GM12878 (cell line): ENCODE measurements around the gene CNGB1. TPM values are rescaled to one million over a fixed set of nuclear protein-coding genes. Genes with fewer than 3 reads are reported as not detected.

Experiments
- ATAC-seq: fragments of 200-7000 bp; cut with Tn5 transposase; 3 replicates; pipeline ENCODE4 v1.9.1; 2020; ENCODE audit warnings: mild to moderate bottlenecking, moderate library complexity
- BruUV-seq: library from RNA; stranded (reverse); fragments of 400-500 nt; replicated peaks from 2 replicates; lab custom pipeline; 2021; lab: Mats Ljungman, UMichigan
- CTCF ChIA-PET: fragments of 300-600 bp; sonication (Branson Sonifier 250); formaldehyde crosslinking; extraction: SDS; loops from one replicate; lab custom pipeline; 2021; ENCODE audit warnings: inconsistent platforms; lab: Yijun Ruan, JAX
- POLR2A ChIA-PET: fragments of 350-600 bp; formaldehyde crosslinking; extraction: SDS; loops from one replicate; lab custom pipeline; 2021; ENCODE audit warnings: inconsistent platforms; lab: Charles Lee
- RAD21 ChIA-PET: fragments of 300-600 bp; sonication (Branson Sonifier 250); formaldehyde crosslinking; loops from one replicate; lab custom pipeline; 2023; ENCODE audit warnings: antibody characterized with exemption; ENCODE audit not compliant: unreplicated experiment; lab: Charles Lee
- SMC1A ChIA-PET: fragments of 300-600 bp; sonication (Branson Sonifier 250); formaldehyde crosslinking; loops from one replicate; lab custom pipeline; 2023; ENCODE audit not compliant: unreplicated experiment, uncharacterized antibody; lab: Charles Lee
- DNase-seq: peaks from one replicate; pipeline ENCODE4 v3.0.0-alpha.2; 2011; ENCODE audit warnings: low read depth, low spot score
- FAIRE-seq: peaks from 3 replicates; lab custom pipeline; 2011; peaks lifted over from hg19 to GRCh38; lab: Jason Lieb, UNC
- H2AFZ ChIP-seq: 2 replicates; pipeline ENCODE4 v1.6.0; 2011; ENCODE audit warnings: low read depth, low read length, control low read depth; ENCODE audit not compliant: control insufficient read depth
- H3K27ac ChIP-seq: 2 replicates; pipeline ENCODE4 v1.5.1; 2011; ENCODE audit warnings: control low read depth; ENCODE audit not compliant: control insufficient read depth, insufficient read depth
- H3K27me3 ChIP-seq, 2 experiments: replicated peaks in 1 of 2; 2 replicates each; pipeline versions ENCODE4 v1.6.0 to v1.6.1; 2011; ENCODE audit warnings: low read length in 1 of 2; ENCODE audit not compliant: control insufficient read depth in 2 of 2, insufficient read depth in 2 of 2
- H3K36me3 ChIP-seq, 2 experiments: 2 replicates each; pipeline ENCODE4 v1.5.1; 2011; ENCODE audit warnings: low read length in 1 of 2; ENCODE audit not compliant: control insufficient read depth in 2 of 2, insufficient read depth in 2 of 2
- H3K4me1 ChIP-seq: 2 replicates; pipeline ENCODE4 v1.6.1; 2011; ENCODE audit warnings: mild to moderate bottlenecking, low read length, moderate library complexity, mixed read lengths; ENCODE audit not compliant: control insufficient read depth, insufficient read depth
- H3K4me2 ChIP-seq: 2 replicates; pipeline ENCODE4 v1.6.0; 2011; ENCODE audit warnings: control low read depth; ENCODE audit not compliant: control insufficient read depth, insufficient read depth
- H3K4me3 ChIP-seq: fragments of 200-600 bp; sonication (generic); 2 replicates; pipeline ENCODE4 v1.5.1; 2016
- H3K79me2 ChIP-seq: 2 replicates; pipeline ENCODE4 v1.6.0; 2011; ENCODE audit warnings: low read length; ENCODE audit not compliant: control insufficient read depth, insufficient read depth
- H3K9ac ChIP-seq: 2 replicates; pipeline ENCODE4 v1.8.0; 2011; ENCODE audit warnings: low read length, control low read depth, mixed read lengths; ENCODE audit not compliant: control insufficient read depth, insufficient read depth
- H3K9me3 ChIP-seq: replicated peaks from 3 replicates; pipeline ENCODE4 v1.5.1; 2011; ENCODE audit warnings: mild to moderate bottlenecking, low read length; ENCODE audit not compliant: control insufficient read depth, insufficient read depth
- H4K20me1 ChIP-seq: 2 replicates; pipeline ENCODE4 v1.6.0; 2011; ENCODE audit not compliant: control insufficient read depth, insufficient read depth
- CREM ChIP-seq: IDR thresholded peaks from 2 replicates; pipeline ENCODE4 v1.6.1; 2014; ENCODE audit warnings: antibody characterized with exemption, low read depth
- ESRRA ChIP-seq: IDR thresholded peaks from 2 replicates; pipeline ENCODE4 v1.6.1; 2012; ENCODE audit warnings: mild to moderate bottlenecking, low read length, improper control_type of control experiment
- FOXK2 ChIP-seq: fragments of 450-650 bp; IDR thresholded peaks from 2 replicates; pipeline ENCODE4 v1.6.1; 2017; ENCODE audit warnings: mild to moderate bottlenecking, moderate library complexity
- HDGF ChIP-seq: fragments of 450-650 bp; IDR thresholded peaks from 2 replicates; pipeline ENCODE4 v1.6.1; 2016; ENCODE audit warnings: antibody characterized with exemption
- HSF1 ChIP-seq: fragments of 150-350 bp; IDR thresholded peaks from 2 replicates; pipeline ENCODE4 v1.6.1; 2014; ENCODE audit warnings: mild to moderate bottlenecking, low read depth, low read length
- NKRF ChIP-seq: fragments of 450-650 bp; conservative IDR thresholded peaks from 2 replicates; pipeline ENCODE4 v1.6.1; 2017; ENCODE audit warnings: mild to moderate bottlenecking, moderate library complexity
- NRF1 ChIP-seq: conservative IDR thresholded peaks from 2 replicates; pipeline ENCODE4 v1.6.1; 2011; ENCODE audit warnings: mild to moderate bottlenecking, low read depth, low read length, improper control_type of control experiment
- POLR2A ChIP-seq: IDR thresholded peaks from 2 replicates; pipeline ENCODE4 v1.6.1; 2011; ENCODE audit warnings: low read depth, mild to moderate bottlenecking, low read length
- RFX5 ChIP-seq: IDR thresholded peaks from 2 replicates; pipeline ENCODE4 v1.6.1; 2011; ENCODE audit warnings: low read depth, low read length, improper control_type of control experiment
- SIN3A ChIP-seq: IDR thresholded peaks from 2 replicates; pipeline ENCODE4 v1.6.1; 2012; ENCODE audit warnings: low read depth, low read length, improper control_type of control experiment
- TBL1XR1 ChIP-seq: IDR thresholded peaks from 2 replicates; pipeline ENCODE4 v1.6.1; 2012; ENCODE audit warnings: low read depth, low read length, improper control_type of control experiment
- YBX1 ChIP-seq: fragments of 450-650 bp; IDR thresholded peaks from 2 replicates; pipeline ENCODE4 v1.6.1; 2016; ENCODE audit warnings: antibody characterized with exemption
- ZBTB33 ChIP-seq: fragments of 450-650 bp; IDR thresholded peaks from 2 replicates; pipeline ENCODE4 v1.6.1; 2017; ENCODE audit warnings: mild to moderate bottlenecking
- ZBTB40 ChIP-seq: fragments of 450-650 bp; IDR thresholded peaks from 2 replicates; pipeline ENCODE4 v1.6.1; 2016; ENCODE audit warnings: mild to moderate bottlenecking, moderate library complexity, borderline replicate concordance
- WGBS: methylation state at CpG from one replicate; pipeline ENCODE4 v1.1.6; 2016; ENCODE audit warnings: low lambda C conversion rate; ENCODE audit not compliant: insufficient replicate concordance, insufficient coverage; ENCODE audit errors: missing lambda C conversion rate; 5-methylcytosine and 5-hydroxymethylcytosine counted together
- in situ Hi-C: fragments of 300-500 bp; cut with MboI; formaldehyde crosslinking; loops from 9 replicates; pipeline ENCODE4 v1.14.3; 2018; ENCODE audit warnings: mixed read lengths
- intact Hi-C: fragments of 100-400 bp; cut with micrococcal nuclease; formaldehyde crosslinking; loops from one replicate; pipeline ENCODE4 v1.14.2; 2022; ENCODE audit not compliant: unreplicated experiment
- polyA plus RNA-seq, 11 experiments: library from polyadenylated mRNA; depleted of rRNA in 4 of 11; unstranded in 6 of 11; stranded (reverse) in 5 of 11; fragments of >200 nt; fragmentation: Nextera tagmentation in 4 of 11; fragmentation: Illumina TruSeq in 1 of 11; extraction: Ambion mirVana in 4 of 11; extraction: Trizol in 1 of 11; gene quantifications; 1 replicate in 1 of 11; 2 replicates in 10 of 11; pipeline versions ENCODE4 v1.2.1 to v1.2.3, GENCODE V29; 2011 to 2016; ENCODE audit warnings: inconsistent platforms in 2 of 11, missing spikeins in 2 of 11, low read depth in 1 of 11
- total RNA-seq, 4 experiments: library from RNA; depleted of rRNA in 3 of 4; stranded (reverse); fragments of >200 nt in 3 of 4; fragmentation: Illumina TruSeq in 1 of 4; extraction: Trizol in 1 of 4; gene quantifications; 2 replicates each; pipeline versions ENCODE4 v1.2.1 to v1.2.3, GENCODE V29; 2013 to 2021

CNGB1 gene
- total and polyA plus RNA-seq, 10 of the 15 experiments (the other 5 are each of a cell fraction or from before 2014, with no cell fraction given), result 0.03 TPM; not detected in 9

GRCh38 chr16:57998486-57998885 is 27.6 kb upstream of the CNGB1 start:
- H3K9me3 ChIP-seq, result no peaks in the 10 kb centered on the region
- H3K36me3 ChIP-seq, result no peaks in the 10 kb centered on the region; a peak in 1 of 4 replicates
- intact Hi-C loops, result no loop called here
- H2AFZ ChIP-seq, result no peak overlapping the region
- H3K4me3 ChIP-seq, result no peak overlapping the region
- in situ Hi-C loops, result no loop called here
- DNase-seq (no peak), ATAC-seq (no peak), FAIRE-seq (no peak)
- ChIA-PET POLR2A (no interaction called here), RAD21 (no interaction called here), CTCF (interaction anchor here (1.1 to 3.8 kb wide), 2 partner anchors 100 to 199 kb away, joined by 3 to 20 read pairs; no protein-coding TSS in a partner anchor), SMC1A (interaction anchor here (2.3 kb wide), 1 partner anchor 92 kb away, joined by 9 read pairs; no protein-coding TSS in a partner anchor)
- no peaks in the 10 kb centered on the region for H4K20me1 ChIP-seq
- 79% methylated on average over 6 of the region's 8 CpGs for WGBS
- H3K79me2 ChIP-seq, result peaks cover 12% of the 10 kb centered on the region
- H3K27me3 ChIP-seq, result no peaks in the 10 kb centered on the region
- TF ChIP-seq TBL1XR1 (no peak), CREM (no peak), ZBTB40 (no peak), YBX1 (no peak), HSF1 (no peak), ESRRA (no peak), NRF1 (no peak), FOXK2 (no peak), ZBTB33 (no peak), HDGF (no peak), RFX5 (no peak), NKRF (no peak), SIN3A (no peak), POLR2A (no peak)
- H3K27ac ChIP-seq, result no peak overlapping the region
- H3K9ac ChIP-seq, result no peak overlapping the region
- BruUV-seq, result no TSS peak
- no peak overlapping the region for H3K4me2 ChIP-seq
- H3K4me1 ChIP-seq, result peaks cover 13% of the 10 kb centered on the region
